Measurements from ENCODE around the gene AGAP1. TPM values are rescaled to one million over a fixed set of nuclear protein-coding genes. Genes with fewer than 3 reads are reported as not detected.

The AGAP1 gene
- total and polyA plus RNA-seq, 7 donors: 10.8 to 42.7 (median 18.6) TPM

DNA sequence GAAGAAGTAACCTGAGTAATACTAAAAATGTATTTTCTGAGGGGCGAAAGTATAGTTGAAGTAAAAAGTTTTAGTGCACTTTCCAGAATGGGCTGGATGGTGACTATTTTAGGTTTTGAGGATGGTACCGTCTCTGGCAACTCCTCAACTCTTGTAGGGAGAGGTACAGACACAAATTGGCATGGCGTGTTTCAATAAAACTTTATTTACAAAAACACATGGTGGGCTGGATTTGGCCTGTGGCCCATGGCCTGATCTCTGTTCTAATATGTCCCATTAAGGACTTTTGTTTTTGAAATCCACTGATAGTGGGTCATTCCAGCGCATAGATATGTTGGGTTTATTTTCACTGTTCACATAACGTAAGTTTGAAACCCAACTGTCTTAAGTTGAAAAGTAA, 132.8 kb downstream of the AGAP1 start:
- H3K27ac ChIP-seq: no peak overlapping the region
- intact Hi-C loops (cut with DNase I): no loop called here
- WGBS, 2 donors: 93 to 96% methylated on average over 5 of the region's 5 CpGs
- no peaks in the 10 kb centered on the region for H3K9me3 ChIP-seq
- no peak for DNase-seq
- H3K4me3 ChIP-seq: no peak overlapping the region
- peaks cover 0 to 21% (median 17%) of the 10 kb centered on the region in 4 donors for H3K4me1 ChIP-seq
- no peaks in the 10 kb centered on the region for H3K27me3 ChIP-seq
- TF ChIP-seq, protein P1, sequence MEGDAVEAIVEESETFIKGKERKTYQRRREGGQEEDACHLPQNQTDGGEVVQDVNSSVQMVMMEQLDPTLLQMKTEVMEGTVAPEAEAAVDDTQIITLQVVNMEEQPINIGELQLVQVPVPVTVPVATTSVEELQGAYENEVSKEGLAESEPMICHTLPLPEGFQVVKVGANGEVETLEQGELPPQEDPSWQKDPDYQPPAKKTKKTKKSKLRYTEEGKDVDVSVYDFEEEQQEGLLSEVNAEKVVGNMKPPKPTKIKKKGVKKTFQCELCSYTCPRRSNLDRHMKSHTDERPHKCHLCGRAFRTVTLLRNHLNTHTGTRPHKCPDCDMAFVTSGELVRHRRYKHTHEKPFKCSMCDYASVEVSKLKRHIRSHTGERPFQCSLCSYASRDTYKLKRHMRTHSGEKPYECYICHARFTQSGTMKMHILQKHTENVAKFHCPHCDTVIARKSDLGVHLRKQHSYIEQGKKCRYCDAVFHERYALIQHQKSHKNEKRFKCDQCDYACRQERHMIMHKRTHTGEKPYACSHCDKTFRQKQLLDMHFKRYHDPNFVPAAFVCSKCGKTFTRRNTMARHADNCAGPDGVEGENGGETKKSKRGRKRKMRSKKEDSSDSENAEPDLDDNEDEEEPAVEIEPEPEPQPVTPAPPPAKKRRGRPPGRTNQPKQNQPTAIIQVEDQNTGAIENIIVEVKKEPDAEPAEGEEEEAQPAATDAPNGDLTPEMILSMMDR (IDR thresholded peaks at IDR 0.05): no peak
- TF ChIP-seq EP300 (IDR thresholded peaks at IDR 0.05) (no peak), POLR2A (IDR thresholded peaks at IDR 0.05) (no peak), POLR2AphosphoS5 (IDR thresholded peaks at IDR 0.05) (no peak)
- no peaks in the 10 kb centered on the region for H3K36me3 ChIP-seq

DNA sequence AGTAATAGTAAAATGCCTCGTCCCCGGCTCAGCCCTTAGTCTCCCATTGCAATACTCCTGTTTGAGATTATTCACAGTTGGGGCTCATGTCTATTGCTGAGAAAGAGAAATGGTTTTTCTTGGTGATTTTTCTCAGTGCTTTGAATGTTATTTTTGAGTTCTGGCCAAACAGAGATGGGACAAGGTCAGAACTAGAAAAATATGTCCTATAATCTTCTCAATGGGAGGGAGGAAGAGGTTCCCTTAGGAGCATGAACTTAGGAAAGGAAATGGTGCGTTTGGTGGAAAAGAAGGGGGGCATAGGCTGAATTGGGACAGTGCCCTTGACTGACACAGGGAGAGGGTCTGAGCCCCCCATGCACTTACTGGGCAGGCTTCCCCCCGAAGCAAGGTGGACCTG, 133.8 kb downstream of the AGAP1 start:
- no peak for DNase-seq
- intact Hi-C loops (cut with DNase I): no loop called here
- Histone ChIP-seq H3K4me3 (no peak overlapping the region), H3K36me3 (no peaks in the 10 kb centered on the region), H3K27me3 (no peaks in the 10 kb centered on the region), H3K27ac (no peak overlapping the region), H3K4me1 (peaks cover 0 to 23% (median 18%) of the 10 kb centered on the region in 4 donors), H3K9me3 (no peaks in the 10 kb centered on the region)
- TF ChIP-seq EP300 (IDR thresholded peaks at IDR 0.05) (no peak), POLR2A (IDR thresholded peaks at IDR 0.05) (no peak), POLR2AphosphoS5 (IDR thresholded peaks at IDR 0.05) (no peak)
- TF ChIP-seq, protein P1 (IDR thresholded peaks at IDR 0.05): no peak
- 77 to 88% methylated on average over 4 of the region's 4 CpGs for WGBS, 2 donors

DNA sequence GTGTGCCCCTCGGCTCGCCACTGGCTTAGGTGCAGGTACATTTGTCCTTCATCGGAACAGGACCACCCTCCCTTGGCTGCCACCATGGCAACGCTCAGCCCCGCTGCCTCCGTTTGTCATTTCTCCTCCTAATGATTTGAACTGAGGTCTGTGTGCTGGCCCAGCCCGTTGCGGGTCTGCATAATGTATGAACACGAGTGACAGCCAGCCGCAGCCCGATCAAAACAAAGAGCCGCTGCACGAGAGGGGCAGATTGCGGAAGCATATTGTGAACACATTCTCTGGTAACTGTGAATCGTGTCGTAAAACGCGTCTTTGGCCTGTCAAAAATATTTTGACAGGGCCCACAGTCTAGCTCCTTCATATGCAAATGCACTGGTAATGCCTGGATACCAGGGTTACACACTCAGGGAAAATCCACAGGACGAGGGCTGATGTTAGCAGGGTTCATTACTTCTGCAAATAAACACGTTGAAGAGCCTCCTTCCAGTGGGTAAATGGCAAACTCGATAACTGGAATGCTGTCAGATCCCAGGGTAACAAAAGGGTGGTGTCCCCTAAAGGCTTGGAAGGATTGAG, 137.0 kb downstream of the AGAP1 start:
- TF ChIP-seq, protein P1 (IDR thresholded peaks at IDR 0.05): no peak
- peak in 2 of 4 donors; percentile 35 to 57 for TF ChIP-seq POLR2AphosphoS5 (IDR thresholded peaks at IDR 0.05)
- Histone ChIP-seq H3K36me3 (no peaks in the 10 kb centered on the region), H3K27me3 (no peaks in the 10 kb centered on the region), H3K9me3 (no peaks in the 10 kb centered on the region), H3K4me1 (peaks cover 0 to 21% (median 17%) of the 10 kb centered on the region in 4 donors), H3K27ac (peak overlapping the region in 2 of 4 donors; percentile 60 to 66), H3K4me3 (peak overlapping the region in 2 of 4 donors; percentile 9 to 13)
- DNase-seq: no peak
- WGBS, 2 donors: 84 to 91% methylated on average over 21 of the region's 21 CpGs
- intact Hi-C loops (cut with DNase I): no loop called here

DNA sequence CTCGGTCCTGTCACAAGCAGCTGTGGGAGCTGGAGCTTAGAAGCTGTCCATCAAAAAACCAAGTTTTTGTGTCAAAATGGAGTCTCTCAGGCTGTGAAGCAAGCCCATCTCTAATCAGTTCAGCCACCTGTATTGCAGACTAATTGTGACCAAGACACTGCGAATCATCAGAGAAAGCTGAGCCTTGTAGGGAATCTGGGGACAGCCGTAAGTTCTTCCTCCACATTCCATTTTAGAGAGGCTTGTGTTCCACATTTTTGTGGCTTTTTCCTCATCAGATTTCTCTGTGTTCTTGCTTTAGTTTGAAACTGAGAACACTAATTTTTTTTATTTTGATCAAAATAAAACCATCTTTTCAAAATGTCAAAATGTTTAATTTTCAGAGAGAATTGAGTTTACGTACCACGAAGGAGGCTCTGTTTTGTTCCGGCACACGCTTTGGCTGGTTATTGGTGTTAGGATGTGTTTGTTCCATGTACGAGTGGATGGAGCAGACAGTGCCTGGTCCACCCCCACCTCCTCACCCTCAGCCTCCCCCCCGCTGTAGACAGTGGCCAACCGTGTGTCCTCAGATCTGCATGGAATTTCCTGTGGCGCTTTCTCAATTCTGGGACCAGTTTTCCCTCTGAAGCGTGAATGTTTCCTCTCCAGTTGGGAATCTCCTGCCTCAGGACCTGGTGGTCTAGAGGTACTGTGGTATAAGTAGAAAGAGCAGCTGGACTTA, 140.8 kb downstream of the AGAP1 start:
- WGBS, 2 donors: 81% methylated on average over 12 of the region's 12 CpGs
- TF ChIP-seq, protein P1 (IDR thresholded peaks at IDR 0.05): no peak
- TF ChIP-seq POLR2AphosphoS5 (IDR thresholded peaks at IDR 0.05) (no peak), EP300 (IDR thresholded peaks at IDR 0.05) (no peak), POLR2A (IDR thresholded peaks at IDR 0.05) (no peak)
- DNase-seq: no peak
- H3K27ac ChIP-seq: no peak overlapping the region
- intact Hi-C loops (cut with DNase I): no loop called here
- H3K4me1 ChIP-seq: peaks cover 0 to 41% (median 34%) of the 10 kb centered on the region in 4 donors
- H3K27me3 ChIP-seq: no peaks in the 10 kb centered on the region
- no peaks in the 10 kb centered on the region for H3K36me3 ChIP-seq
- no peak overlapping the region for H3K4me3 ChIP-seq
- H3K9me3 ChIP-seq: no peaks in the 10 kb centered on the region

All from sigmoid colon (tissue), 7 donors.